Stomach smooth muscle (tissue), 2 donors: ENCODE data around the gene CRTC3.
"Not testable (repeated sequence)": the region's sequence is repeated elsewhere in the genome, so short reads cannot be mapped to it uniquely, and the experiment has no call there.

Experiments
- H3K27ac ChIP-seq: one replicate; pipeline ENCODE4 v1.7.0; 2013; ENCODE audit warnings: mild to moderate bottlenecking, low read length, inconsistent platforms
- H3K27me3 ChIP-seq, 2 donors: one replicate each; pipeline ENCODE4 v1.7.0; 2013; ENCODE audit warnings: low read length in 2 of 2; ENCODE audit not compliant: insufficient read depth in 2 of 2, control insufficient read depth in 1 of 2
- H3K36me3 ChIP-seq, 2 donors: one replicate each; pipeline ENCODE4 v1.7.0; 2013; ENCODE audit warnings: low read length in 2 of 2; ENCODE audit not compliant: control insufficient read depth in 2 of 2, insufficient read depth in 2 of 2
- H3K4me1 ChIP-seq: one replicate; pipeline ENCODE4 v1.7.0; 2013; ENCODE audit warnings: low read length; ENCODE audit not compliant: control insufficient read depth, insufficient read depth
- H3K4me3 ChIP-seq, 2 donors: one replicate each; pipeline ENCODE4 v1.7.0; 2013; ENCODE audit warnings: low read length in 2 of 2
- H3K9ac ChIP-seq, 2 donors: one replicate each; pipeline ENCODE4 v1.7.0; 2013; ENCODE audit warnings: low read length in 2 of 2, mild to moderate bottlenecking in 1 of 2
- H3K9me3 ChIP-seq, 2 donors: one replicate each; pipeline ENCODE4 v1.7.0; 2013; ENCODE audit warnings: low read length in 2 of 2; ENCODE audit not compliant: control insufficient read depth in 2 of 2
- donor health status: healthy.
- donor health status: Pancreatic carcinoma.

Gene CRTC3

DNA sequence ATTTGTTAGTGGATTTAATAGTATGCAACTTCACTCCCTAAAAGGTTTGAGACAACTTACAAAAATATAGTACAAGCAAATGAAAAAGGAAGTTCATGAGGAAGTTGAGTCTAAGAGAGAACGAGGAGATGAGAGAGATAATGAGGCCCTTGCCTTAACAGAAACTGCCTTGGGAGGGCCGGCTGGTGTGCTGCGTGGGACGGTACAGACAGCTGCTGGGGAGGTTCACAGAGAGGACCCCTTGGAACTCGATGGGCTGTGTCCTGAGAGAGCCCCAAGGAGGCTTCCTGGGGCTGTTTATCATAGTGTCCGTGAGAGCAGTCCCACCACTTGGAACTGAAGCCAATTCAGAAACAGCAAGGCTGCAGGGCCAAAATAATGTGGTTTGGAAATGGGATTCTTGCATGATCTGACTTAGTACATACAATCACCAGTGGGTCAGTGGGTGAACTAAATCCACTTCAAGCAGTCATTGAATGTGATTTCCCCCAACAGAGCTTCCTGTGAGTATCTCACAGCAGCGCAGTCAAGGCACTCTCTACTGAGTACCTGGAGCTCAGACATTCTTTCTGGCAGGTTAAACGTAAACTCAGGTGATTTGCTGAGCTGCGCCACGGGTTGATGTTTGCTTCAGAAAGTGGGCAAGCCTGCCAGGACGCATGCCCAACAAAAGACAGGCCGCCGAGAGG lies 90.8 kb downstream of the CRTC3 start:
- peaks cover 10% of the 10 kb centered on the region for H3K4me1 ChIP-seq
- H3K27ac ChIP-seq = no peak overlapping the region
- H3K36me3 ChIP-seq = peaks cover 22 to 26% of the 10 kb centered on the region in 2 donors
- H3K4me3 ChIP-seq = no peak overlapping the region
- H3K9me3 ChIP-seq = no peaks in the 10 kb centered on the region
- H3K27me3 ChIP-seq = no peaks in the 10 kb centered on the region
- no peak overlapping the region for H3K9ac ChIP-seq

DNA sequence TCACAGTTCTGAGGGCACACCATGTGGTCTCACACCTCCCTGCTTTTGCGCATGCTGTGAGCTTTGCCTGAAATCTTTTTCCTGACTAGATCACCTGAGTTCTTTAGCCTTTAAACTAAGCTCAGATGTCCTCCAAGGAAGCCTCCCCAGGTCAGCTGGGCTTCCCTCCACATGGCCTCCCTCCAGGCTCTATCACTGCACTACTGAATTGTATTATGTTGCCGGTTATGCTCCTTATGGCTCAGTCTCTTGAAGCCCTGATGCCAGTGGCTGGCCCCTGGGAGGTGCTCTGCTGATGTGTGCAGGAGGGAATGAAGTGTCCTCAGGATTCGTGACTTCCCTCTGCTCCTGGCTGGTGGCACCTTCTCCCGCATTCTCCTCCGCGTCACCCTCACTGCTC lies 94.1 kb downstream of the CRTC3 start:
- Histone ChIP-seq H3K9ac (no peak overlapping the region), H3K27me3 (no peaks in the 10 kb centered on the region), H3K4me3 (no peak overlapping the region), H3K9me3 (no peaks in the 10 kb centered on the region), H3K27ac (no peak overlapping the region), H3K4me1 (no peaks in the 10 kb centered on the region), H3K36me3 (peaks cover 36 to 43% of the 10 kb centered on the region in 2 donors)

DNA sequence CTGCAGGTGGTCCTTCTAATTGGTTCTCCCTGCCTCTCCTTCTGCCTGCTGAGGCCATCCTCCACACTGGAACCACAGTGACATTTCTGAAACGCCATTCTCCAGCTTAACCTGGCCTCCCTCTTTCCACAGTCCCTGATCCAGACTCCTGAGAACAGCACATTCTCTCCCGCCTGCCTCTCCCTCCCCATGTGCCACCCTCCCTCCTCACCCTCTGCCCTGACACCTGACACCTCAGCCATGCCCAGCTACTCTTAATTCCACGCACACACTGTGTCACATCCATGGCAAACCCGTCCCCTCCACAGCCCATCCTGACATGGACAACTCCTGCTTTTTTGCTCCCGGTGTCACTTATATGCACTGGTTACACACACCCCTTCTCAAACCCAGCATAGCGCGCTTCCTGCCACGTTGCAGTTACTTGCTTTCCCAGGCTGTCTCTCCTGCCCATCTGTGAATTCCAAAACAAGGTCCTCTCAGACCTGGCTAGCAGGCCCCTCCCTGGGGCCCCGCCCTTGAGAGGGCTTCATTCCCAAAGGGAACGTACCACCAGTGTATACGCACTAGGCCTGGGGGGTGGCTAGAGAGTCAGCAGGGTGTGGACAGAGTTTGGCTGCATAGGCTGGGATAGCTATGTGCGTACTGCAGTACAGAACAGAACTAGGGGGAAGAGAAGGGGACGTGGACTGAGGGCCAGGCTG lies 94.7 kb downstream of the CRTC3 start:
- Histone ChIP-seq H3K27me3 (no peaks in the 10 kb centered on the region), H3K4me3 (no peak overlapping the region), H3K9ac (no peak overlapping the region), H3K36me3 (peaks cover 39 to 48% of the 10 kb centered on the region in 2 donors), H3K9me3 (no peaks in the 10 kb centered on the region), H3K4me1 (no peaks in the 10 kb centered on the region), H3K27ac (no peak overlapping the region)

DNA sequence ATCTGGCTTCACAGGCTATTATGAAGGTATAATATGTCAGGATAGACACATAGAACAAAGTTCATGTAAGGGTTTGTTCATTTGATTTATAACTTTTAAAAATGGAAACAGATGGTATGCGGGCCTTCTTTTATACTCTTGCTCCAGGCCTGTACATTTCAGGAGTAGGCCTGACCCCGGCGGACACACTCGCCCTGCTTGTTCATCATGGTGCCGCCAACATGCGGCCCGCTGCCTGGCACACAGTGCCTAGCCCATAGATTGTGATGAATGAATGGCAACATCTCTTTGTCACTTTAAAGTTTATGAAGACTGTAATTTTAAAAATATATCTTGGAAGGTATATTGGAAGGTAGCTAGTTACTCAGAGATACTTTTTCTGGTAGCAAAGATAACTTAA lies 95.3 kb downstream of the CRTC3 start:
- Histone ChIP-seq H3K36me3 (peaks cover 38 to 49% of the 10 kb centered on the region in 2 donors), H3K9me3 (no peaks in the 10 kb centered on the region), H3K9ac (no peak overlapping the region), H3K4me1 (no peaks in the 10 kb centered on the region), H3K27me3 (no peaks in the 10 kb centered on the region), H3K27ac (no peak overlapping the region), H3K4me3 (no peak overlapping the region)

DNA sequence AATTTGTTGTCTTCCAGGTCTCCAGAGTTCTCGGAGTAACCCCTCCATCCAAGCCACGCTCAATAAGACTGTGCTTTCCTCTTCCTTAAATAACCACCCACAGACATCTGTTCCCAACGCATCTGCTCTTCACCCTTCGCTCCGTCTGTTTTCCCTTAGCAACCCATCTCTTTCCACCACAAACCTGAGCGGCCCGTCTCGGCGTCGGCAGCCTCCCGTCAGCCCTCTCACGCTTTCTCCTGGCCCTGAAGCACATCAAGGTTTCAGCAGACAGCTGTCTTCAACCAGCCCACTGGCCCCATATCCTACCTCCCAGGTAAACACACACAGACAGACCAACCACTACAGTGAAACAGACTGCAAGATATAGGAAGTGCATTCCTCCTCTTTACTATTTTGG lies 99.5 kb downstream of the CRTC3 start:
- Histone ChIP-seq H3K4me3 (no peak overlapping the region), H3K27ac (no peak overlapping the region), H3K9me3 (no peaks in the 10 kb centered on the region), H3K36me3 (peaks cover 35 to 64% of the 10 kb centered on the region in 2 donors), H3K9ac (no peak overlapping the region), H3K4me1 (no peaks in the 10 kb centered on the region), H3K27me3 (no peaks in the 10 kb centered on the region)

DNA sequence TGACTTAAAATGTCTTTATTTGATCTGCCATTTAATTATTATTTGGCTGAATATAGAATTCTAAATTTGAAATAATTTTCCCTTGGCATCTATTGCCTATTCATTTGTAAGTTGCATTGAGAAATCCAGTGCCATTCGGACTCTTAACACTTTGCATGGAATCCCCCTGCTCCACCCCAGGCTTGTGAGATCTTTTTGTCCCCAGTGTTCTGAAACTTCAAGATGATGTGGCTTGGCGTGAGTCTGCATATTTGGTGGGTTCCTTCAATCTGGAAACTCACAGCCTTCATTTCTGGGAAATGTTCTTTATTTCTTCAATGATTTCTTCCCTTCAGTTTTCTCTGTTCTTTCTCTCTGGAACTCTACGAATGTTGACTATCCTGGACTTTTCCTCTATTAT lies 103.6 kb downstream of the CRTC3 start:
- Histone ChIP-seq H3K36me3 (peaks cover 25 to 49% of the 10 kb centered on the region in 2 donors), H3K9me3 (no peaks in the 10 kb centered on the region), H3K9ac (no peak overlapping the region), H3K27me3 (no peaks in the 10 kb centered on the region), H3K4me3 (no peak overlapping the region), H3K27ac (no peak overlapping the region), H3K4me1 (no peaks in the 10 kb centered on the region)

DNA sequence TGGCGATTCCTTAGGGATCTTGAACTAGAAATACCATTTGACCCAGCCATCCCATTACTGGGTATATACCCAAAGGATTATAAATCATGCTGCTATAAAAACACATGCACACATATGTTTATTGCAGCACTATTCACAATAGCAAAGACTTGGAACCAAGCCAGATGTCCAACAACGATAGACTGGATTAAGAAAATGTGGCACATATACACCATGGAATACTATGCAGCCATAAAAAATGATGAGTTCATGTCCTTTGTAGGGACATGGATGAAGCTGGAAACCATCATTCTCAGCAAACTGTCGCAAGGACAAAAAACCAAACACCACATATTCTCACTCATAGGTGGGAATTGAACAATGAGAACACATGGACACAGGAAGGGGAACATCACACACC lies 107.3 kb downstream of the CRTC3 start:
- H3K36me3 ChIP-seq = peaks cover 28 to 46% of the 10 kb centered on the region in 2 donors
- H3K9ac ChIP-seq, H3K9me3 ChIP-seq, H3K27me3 ChIP-seq, H3K4me1 ChIP-seq, H3K27ac ChIP-seq, H3K4me3 ChIP-seq: not testable (repeated sequence)

DNA sequence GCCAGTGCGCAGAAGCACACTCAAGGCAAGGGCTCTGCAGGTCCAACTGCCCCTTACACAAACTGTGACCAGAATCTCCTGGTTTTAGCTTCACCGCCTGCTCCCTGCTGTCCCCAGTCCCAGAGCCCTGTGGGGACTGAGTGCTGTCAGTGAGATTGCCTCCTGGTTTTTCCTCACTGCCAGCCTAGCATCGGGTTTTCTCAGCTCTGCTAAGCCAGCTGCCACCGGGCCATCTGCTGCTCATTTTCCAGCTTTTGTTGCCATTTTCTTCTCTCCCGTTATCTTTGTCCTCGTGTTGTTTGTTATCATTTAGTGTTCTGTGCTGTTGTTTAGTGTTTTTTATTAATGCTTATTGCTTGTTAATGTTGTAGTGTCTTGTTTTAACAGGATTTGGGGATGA lies 108.0 kb downstream of the CRTC3 start:
- peaks cover 35 to 50% of the 10 kb centered on the region in 2 donors for H3K36me3 ChIP-seq
- H3K27ac ChIP-seq = no peak overlapping the region
- no peaks in the 10 kb centered on the region for H3K9me3 ChIP-seq
- no peak overlapping the region for H3K4me3 ChIP-seq
- H3K9ac ChIP-seq = no peak overlapping the region
- H3K27me3 ChIP-seq = no peaks in the 10 kb centered on the region
- H3K4me1 ChIP-seq = no peaks in the 10 kb centered on the region

DNA sequence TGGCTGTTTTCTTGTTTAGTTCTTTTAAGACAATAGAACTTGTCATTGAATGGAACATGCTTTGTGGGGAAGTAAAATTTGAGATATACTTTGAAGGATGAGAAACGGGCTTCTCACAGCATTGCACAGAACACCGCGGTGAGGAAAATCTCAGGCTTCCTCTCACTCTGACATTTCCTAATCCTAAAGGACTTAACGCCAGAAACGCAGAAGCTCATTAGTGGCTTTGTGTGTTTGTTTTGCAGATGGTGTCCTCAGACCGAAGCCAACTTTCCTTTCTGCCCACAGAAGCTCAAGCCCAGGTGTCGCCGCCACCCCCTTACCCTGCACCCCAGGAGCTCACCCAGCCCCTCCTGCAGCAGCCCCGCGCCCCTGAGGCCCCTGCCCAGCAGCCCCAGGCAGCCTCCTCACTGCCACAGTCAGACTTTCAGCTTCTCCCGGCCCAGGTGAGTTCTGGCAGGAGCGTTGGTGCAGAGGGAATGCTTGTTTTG lies 108.5 kb downstream of the CRTC3 start:
- Histone ChIP-seq H3K4me1 (no peaks in the 10 kb centered on the region), H3K27ac (peak overlapping the region; percentile 18), H3K4me3 (no peak overlapping the region), H3K27me3 (no peaks in the 10 kb centered on the region), H3K9me3 (no peaks in the 10 kb centered on the region), H3K9ac (no peak overlapping the region), H3K36me3 (peaks cover 40 to 51% of the 10 kb centered on the region in 2 donors)

DNA sequence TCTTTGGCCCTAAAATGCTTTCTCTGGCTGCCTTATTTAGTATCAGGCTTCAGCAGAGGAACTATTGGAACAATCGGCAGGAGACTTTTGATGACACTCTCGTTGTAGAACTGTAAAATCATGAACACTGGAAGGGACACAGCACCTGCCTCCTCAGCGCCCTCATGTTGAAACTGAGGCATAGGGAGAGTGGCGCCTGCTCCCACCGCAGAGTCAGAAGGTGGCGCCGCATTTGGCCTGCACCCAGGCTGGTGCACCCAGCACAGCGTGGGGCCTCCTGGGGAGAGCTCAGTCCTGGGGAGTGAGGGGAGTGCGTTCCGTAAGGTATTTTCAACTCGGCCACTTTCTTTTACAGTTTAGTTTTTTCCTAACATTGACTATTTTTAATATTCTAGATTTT lies 109.2 kb downstream of the CRTC3 start:
- Histone ChIP-seq H3K9me3 (no peaks in the 10 kb centered on the region), H3K27me3 (no peaks in the 10 kb centered on the region), H3K36me3 (peaks cover 42 to 48% of the 10 kb centered on the region in 2 donors), H3K4me3 (no peak overlapping the region), H3K9ac (no peak overlapping the region), H3K27ac (peak overlapping the region; percentile 18), H3K4me1 (no peaks in the 10 kb centered on the region)

DNA sequence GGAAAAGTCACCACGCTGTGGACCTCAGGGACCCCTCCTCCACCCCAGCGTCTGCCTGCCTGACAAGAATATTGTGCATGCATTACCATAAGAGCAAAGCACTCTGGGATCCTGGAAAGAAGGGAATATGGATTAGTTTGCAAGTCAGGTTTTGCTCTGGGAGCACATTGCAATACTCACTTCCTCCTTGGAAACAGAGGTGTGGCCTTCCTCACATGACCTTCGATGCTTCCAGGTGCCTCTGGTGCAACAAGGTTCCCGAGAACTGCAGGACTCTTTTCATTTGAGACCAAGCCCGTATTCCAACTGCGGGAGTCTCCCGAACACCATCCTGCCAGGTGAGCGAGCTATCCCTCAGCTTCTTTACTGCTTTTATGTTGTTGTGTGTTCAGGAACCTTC lies 111.1 kb downstream of the CRTC3 start:
- Histone ChIP-seq H3K36me3 (peaks cover 35 to 46% of the 10 kb centered on the region in 2 donors), H3K27ac (no peak overlapping the region), H3K4me1 (no peaks in the 10 kb centered on the region), H3K27me3 (no peaks in the 10 kb centered on the region), H3K9me3 (no peaks in the 10 kb centered on the region), H3K9ac (no peak overlapping the region), H3K4me3 (no peak overlapping the region)
